Measurements from ENCODE around the gene ADNP2. TPM values are rescaled to one million over a fixed set of nuclear protein-coding genes. Genes with fewer than 3 reads are reported as not detected.

ADNP2 gene
- total RNA-seq, 1 donor from 2014 or later = 15.2 TPM

DNA sequence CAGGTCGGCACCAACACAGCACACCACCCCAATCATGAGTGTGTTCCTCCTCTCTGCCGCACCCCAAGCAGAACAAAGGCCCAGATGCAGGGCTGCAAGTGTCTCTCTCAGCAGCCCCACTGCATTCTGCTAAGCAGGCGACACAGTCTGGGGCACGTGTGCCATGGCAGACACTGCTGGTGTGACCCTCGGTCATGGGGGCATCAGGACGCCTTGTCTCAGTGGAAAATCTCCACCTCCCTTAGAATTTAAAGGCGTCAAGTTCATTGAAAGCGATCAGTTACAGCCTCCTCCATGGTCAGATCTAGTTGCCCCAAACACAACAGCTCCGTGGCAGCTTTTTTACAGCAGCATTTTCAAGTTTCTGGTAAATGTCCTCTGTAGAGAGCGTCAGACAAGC is 57.2 kb downstream of the ADNP2 start:
- H3K4me1 Mint-ChIP-seq (ENCODE audit: low read depth) = peaks cover 6% of the 10 kb centered on the region
- H3K4me3 Mint-ChIP-seq (ENCODE audit: unreplicated experiment) = no peak overlapping the region
- TF ChIP-seq, protein P1, sequence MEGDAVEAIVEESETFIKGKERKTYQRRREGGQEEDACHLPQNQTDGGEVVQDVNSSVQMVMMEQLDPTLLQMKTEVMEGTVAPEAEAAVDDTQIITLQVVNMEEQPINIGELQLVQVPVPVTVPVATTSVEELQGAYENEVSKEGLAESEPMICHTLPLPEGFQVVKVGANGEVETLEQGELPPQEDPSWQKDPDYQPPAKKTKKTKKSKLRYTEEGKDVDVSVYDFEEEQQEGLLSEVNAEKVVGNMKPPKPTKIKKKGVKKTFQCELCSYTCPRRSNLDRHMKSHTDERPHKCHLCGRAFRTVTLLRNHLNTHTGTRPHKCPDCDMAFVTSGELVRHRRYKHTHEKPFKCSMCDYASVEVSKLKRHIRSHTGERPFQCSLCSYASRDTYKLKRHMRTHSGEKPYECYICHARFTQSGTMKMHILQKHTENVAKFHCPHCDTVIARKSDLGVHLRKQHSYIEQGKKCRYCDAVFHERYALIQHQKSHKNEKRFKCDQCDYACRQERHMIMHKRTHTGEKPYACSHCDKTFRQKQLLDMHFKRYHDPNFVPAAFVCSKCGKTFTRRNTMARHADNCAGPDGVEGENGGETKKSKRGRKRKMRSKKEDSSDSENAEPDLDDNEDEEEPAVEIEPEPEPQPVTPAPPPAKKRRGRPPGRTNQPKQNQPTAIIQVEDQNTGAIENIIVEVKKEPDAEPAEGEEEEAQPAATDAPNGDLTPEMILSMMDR (IDR thresholded peaks at IDR 0.05) = no peak
- peaks cover 12% of the 10 kb centered on the region for H3K9me3 Mint-ChIP-seq (ENCODE audit: low read depth)
- no peak overlapping the region for H3K27ac Mint-ChIP-seq (ENCODE audit: unreplicated experiment)
- H3K36me3 Mint-ChIP-seq (ENCODE audit: low read depth) = peaks cover 19% of the 10 kb centered on the region
- DNase-seq (ENCODE audit: low spot score) = no peak
- H3K27me3 Mint-ChIP-seq (ENCODE audit: low read depth) = no peaks in the 10 kb centered on the region

DNA sequence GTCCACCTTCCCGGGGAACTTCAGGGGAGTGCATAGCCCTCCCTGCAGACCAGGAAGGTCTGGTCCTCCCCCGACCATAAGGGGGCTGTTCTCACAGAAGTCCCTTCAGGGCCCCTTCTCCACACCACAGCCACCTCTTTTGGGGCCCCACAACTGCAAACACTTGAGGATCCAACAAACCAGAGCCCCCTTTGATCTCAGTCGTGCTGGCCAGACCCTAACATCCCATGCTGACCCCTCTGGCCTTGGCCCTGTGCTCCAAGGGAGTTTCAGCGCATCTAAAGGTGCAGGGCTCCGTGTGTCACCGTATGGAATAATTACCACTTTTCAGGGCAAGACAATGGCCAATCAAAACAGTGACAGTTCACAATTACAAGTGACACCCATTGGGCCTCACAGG is 57.7 kb downstream of the ADNP2 start:
- H3K36me3 Mint-ChIP-seq (ENCODE audit: low read depth) = peaks cover 19% of the 10 kb centered on the region
- TF ChIP-seq, protein P1 (IDR thresholded peaks at IDR 0.05) = no peak
- no peak overlapping the region for H3K4me3 Mint-ChIP-seq (ENCODE audit: unreplicated experiment)
- no peak for DNase-seq (ENCODE audit: low spot score)
- peaks cover 10% of the 10 kb centered on the region for H3K4me1 Mint-ChIP-seq (ENCODE audit: low read depth)
- no peak overlapping the region for H3K27ac Mint-ChIP-seq (ENCODE audit: unreplicated experiment)
- no peaks in the 10 kb centered on the region for H3K27me3 Mint-ChIP-seq (ENCODE audit: low read depth)
- peaks cover 12% of the 10 kb centered on the region for H3K9me3 Mint-ChIP-seq (ENCODE audit: low read depth)

DNA sequence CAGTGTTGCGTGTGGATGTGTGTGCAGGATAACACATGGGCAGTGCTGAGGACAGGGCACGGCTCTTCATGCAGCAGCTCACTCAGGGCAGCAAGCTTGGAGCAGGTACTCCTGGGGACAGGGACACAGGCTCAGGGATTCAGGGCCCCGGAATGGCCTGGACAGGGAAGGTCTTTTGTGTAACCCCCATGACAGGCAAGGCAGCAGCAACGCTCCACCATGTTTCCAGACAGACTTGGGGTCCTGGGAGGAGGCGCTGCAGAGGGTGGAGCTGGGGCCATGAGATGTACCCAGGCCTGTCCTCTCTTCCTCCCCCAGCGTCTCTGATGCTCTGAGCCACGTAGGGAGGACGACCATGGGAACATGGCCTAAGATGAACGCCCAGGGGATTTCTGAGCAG is 58.3 kb downstream of the ADNP2 start:
- Mint-ChIP-seq H3K36me3 (ENCODE audit: low read depth) (peaks cover 17% of the 10 kb centered on the region), H3K27ac (ENCODE audit: unreplicated experiment) (no peak overlapping the region), H3K9me3 (ENCODE audit: low read depth) (peaks cover 12% of the 10 kb centered on the region), H3K4me3 (ENCODE audit: unreplicated experiment) (no peak overlapping the region), H3K4me1 (ENCODE audit: low read depth) (peaks cover 12% of the 10 kb centered on the region), H3K27me3 (ENCODE audit: low read depth) (no peaks in the 10 kb centered on the region)
- DNase-seq (ENCODE audit: low spot score) = no peak
- TF ChIP-seq, protein P1 (IDR thresholded peaks at IDR 0.05) = no peak

DNA sequence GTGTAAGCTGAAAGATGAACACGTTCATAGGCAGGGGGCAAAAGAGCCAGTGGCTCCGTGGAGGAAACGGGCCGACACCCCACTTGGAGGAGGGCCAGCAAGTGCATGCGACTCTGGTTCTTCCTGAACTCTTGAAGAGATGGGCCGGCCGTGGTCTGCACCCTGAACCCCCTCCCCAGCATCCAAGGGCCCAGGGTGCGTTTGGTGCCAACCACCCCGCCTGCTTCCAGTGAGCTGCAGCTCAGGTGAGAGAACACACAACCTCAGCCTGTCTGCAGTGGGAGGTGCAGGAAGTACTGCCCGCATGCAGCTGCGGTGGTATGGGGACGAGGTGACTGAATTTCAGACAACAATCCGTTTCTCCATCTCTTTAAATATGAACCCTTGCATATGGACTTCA is 58.9 kb downstream of the ADNP2 start:
- no peak for DNase-seq (ENCODE audit: low spot score)
- Mint-ChIP-seq H3K4me1 (ENCODE audit: low read depth) (peaks cover 12% of the 10 kb centered on the region), H3K27me3 (ENCODE audit: low read depth) (no peaks in the 10 kb centered on the region), H3K27ac (ENCODE audit: unreplicated experiment) (no peak overlapping the region), H3K4me3 (ENCODE audit: unreplicated experiment) (no peak overlapping the region), H3K36me3 (ENCODE audit: low read depth) (peaks cover 15% of the 10 kb centered on the region), H3K9me3 (ENCODE audit: low read depth) (peaks cover 12% of the 10 kb centered on the region)
- TF ChIP-seq, protein P1 (IDR thresholded peaks at IDR 0.05) = no peak

DNA sequence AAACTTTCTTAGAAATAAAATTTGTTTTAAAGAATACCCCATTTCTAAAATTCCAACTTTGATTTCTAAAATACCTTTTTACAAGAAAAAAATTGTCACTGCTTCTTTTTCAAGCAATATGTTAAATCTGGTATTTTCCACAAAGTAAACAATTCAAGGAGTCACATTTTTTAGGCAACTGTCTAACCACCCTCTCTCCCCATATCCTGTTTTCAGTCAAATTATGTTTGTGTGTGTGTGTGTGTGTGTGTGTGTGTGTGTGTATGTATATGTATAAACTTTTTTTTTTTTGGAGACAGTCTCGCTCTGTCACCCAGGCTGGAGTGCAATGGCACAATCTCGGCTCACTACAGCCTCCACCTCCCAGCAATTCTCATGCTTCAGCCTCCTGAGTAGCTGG is 59.3 kb downstream of the ADNP2 start:
- peaks cover 12% of the 10 kb centered on the region for H3K4me1 Mint-ChIP-seq (ENCODE audit: low read depth)
- H3K27ac Mint-ChIP-seq (ENCODE audit: unreplicated experiment) = no peak overlapping the region
- no peak overlapping the region for H3K4me3 Mint-ChIP-seq (ENCODE audit: unreplicated experiment)
- TF ChIP-seq, protein P1 (IDR thresholded peaks at IDR 0.05) = no peak
- H3K36me3 Mint-ChIP-seq (ENCODE audit: low read depth) = peaks cover 14% of the 10 kb centered on the region
- no peak for DNase-seq (ENCODE audit: low spot score)
- H3K27me3 Mint-ChIP-seq (ENCODE audit: low read depth) = no peaks in the 10 kb centered on the region
- H3K9me3 Mint-ChIP-seq (ENCODE audit: low read depth) = peaks cover 12% of the 10 kb centered on the region
